ENCODE data around the gene TACSTD2. TPM values are rescaled to one million over a fixed set of nuclear protein-coding genes. Genes with fewer than 3 reads are reported as not detected.

Gene TACSTD2
- total RNA-seq, 1 experiment from 2014 or later = 12.2 TPM

DNA sequence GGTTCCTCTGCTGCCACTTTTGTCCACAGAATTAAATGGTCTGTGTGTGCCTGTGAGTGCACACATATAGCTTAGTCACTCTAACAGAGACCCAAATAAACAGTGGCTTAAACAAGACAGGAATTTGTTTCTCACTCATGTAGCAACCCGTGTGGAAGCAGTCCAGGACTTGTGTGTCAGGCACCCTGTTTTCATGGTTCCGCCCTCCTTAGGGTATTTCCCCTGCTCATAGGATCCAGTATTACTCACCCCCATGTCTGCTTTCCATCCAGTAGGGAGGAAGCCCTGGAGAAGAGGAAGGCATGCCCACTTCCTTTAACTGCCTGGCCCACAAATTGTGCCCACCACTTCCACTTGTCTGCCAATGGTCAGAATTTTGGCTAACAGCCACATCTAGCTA lies 41.3 kb upstream of the TACSTD2 start:
- no peak; the same call in 1 of the 2 replicates for ATAC-seq
- ChIA-PET CTCF (no interaction called here), POLR2A (no interaction called here), RAD21 (ENCODE audit: low non-redundant PET in 1 of 2, low total read pairs in 2 of 2, uncharacterized antibody in 2 of 2, unreplicated experiment in 2 of 2) (no interaction called here)
- Histone ChIP-seq H4K20me1 (ENCODE audit: insufficient read depth) (no peaks in the 10 kb centered on the region), H3K27me3 (ENCODE audit: insufficient read depth, low read length) (no peaks in the 10 kb centered on the region), H3K4me3 (replicated peaks in 1 of 2; ENCODE audit: low read depth in 1 of 2, low read length in 2 of 2) (no peak overlapping the region), H3K79me2 (ENCODE audit: insufficient read depth, low read length) (no peaks in the 10 kb centered on the region), H3K4me2 (ENCODE audit: low read length) (no peak overlapping the region), H3K9ac (ENCODE audit: low read length) (no peak overlapping the region), H3K9me2 (ENCODE audit: insufficient read depth) (no peaks in the 10 kb centered on the region), H3K36me3 (ENCODE audit: control insufficient read depth in 1 of 2, insufficient read depth in 2 of 2, low read length in 2 of 2) (no peaks in the 10 kb centered on the region), H3K4me1 (ENCODE audit: control insufficient read depth in 1 of 2, insufficient read depth in 2 of 2, low read length in 2 of 2) (peaks cover 2 to 29% of the 10 kb centered on the region in 2 experiments; a peak in 2 of 4 replicates), H3K27ac (ENCODE audit: low read depth, low read length) (no peak overlapping the region), H3K9me3 (ENCODE audit: control insufficient read depth in 1 of 2, insufficient read depth in 1 of 2, low read depth in 1 of 2, low read length in 2 of 2) (no peaks in the 10 kb centered on the region), H2AFZ (ENCODE audit: low read depth, low read length, poor library complexity, severe bottlenecking) (no peak overlapping the region)
- intact Hi-C loops (cut with micrococcal nuclease) = no loop called here
- BruUV-seq (replicated peaks) = no TSS peak
- no peak for DNase-seq (ENCODE audit: low read depth, low spot score)
- TF ChIP-seq EGR1 (IDR thresholded peaks at IDR 0.05; ENCODE audit: low read depth) (no peak), ZNF274 (IDR thresholded peaks at IDR 0.05; ENCODE audit: low read depth, low read length) (no peak), ZFX (IDR thresholded peaks at IDR 0.05) (no peak), EZH2 (IDR thresholded peaks at IDR 0.05) (no peak), SP1 (IDR thresholded peaks at IDR 0.05; ENCODE audit: low read depth) (no peak), POLR2AphosphoS5 (IDR thresholded peaks at IDR 0.05; ENCODE audit: low read depth, low read length) (no peak), TCF7L2 (IDR thresholded peaks at IDR 0.05; ENCODE audit: borderline replicate concordance, extremely low read depth, insufficient read depth, insufficient read length) (no peak), CBX3 (IDR thresholded peaks at IDR 0.05; ENCODE audit: low read depth) (no peak)
- TF ChIP-seq, protein P1, sequence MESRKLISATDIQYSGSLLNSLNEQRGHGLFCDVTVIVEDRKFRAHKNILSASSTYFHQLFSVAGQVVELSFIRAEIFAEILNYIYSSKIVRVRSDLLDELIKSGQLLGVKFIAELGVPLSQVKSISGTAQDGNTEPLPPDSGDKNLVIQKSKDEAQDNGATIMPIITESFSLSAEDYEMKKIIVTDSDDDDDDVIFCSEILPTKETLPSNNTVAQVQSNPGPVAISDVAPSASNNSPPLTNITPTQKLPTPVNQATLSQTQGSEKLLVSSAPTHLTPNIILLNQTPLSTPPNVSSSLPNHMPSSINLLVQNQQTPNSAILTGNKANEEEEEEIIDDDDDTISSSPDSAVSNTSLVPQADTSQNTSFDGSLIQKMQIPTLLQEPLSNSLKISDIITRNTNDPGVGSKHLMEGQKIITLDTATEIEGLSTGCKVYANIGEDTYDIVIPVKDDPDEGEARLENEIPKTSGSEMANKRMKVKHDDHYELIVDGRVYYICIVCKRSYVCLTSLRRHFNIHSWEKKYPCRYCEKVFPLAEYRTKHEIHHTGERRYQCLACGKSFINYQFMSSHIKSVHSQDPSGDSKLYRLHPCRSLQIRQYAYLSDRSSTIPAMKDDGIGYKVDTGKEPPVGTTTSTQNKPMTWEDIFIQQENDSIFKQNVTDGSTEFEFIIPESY (IDR thresholded peaks at IDR 0.05; ENCODE audit: extremely low read depth, insufficient replicate concordance, low read length) = no peak
- TF ChIP-seq, protein P2, sequence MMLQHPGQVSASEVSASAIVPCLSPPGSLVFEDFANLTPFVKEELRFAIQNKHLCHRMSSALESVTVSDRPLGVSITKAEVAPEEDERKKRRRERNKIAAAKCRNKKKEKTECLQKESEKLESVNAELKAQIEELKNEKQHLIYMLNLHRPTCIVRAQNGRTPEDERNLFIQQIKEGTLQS (IDR thresholded peaks at IDR 0.05) = no peak
